PC-3 (cell line): ENCODE results near the gene STX16.

ENCODE experiments used
- CTCF ChIP-seq: fragments of 300-600 bp; sonication (generic); conservative IDR thresholded peaks from 2 replicates; pipeline ENCODE4 v1.5.1; 2017; ENCODE audit warnings: antibody characterized with exemption, low read depth, mild to moderate bottlenecking, low read length
- EZH2phosphoT487 ChIP-seq: fragments of 300-600 bp; sonication (generic); IDR thresholded peaks from 2 replicates; pipeline ENCODE4 v1.6.1; 2018; ENCODE audit warnings: mild to moderate bottlenecking, antibody characterized with exemption, low read length, borderline replicate concordance

- TF ChIP-seq CTCF = no peak
- TF ChIP-seq EZH2phosphoT487 = no peak
Measured at GRCh38 chr20:58646703-58647102, 4.4 kb upstream of the STX16 start.
